Smooth muscle cell (in vitro differentiated cells): ENCODE measurements around the gene ACTL10. TPM values are rescaled to one million over a fixed set of nuclear protein-coding genes. Genes with fewer than 3 reads are reported as not detected.

Source experiments
- DNase-seq: peaks from one replicate; lab custom pipeline; 2025; ENCODE audit not compliant: unreplicated experiment; lab: John Stamatoyannopoulos, UW
- H2AFZ ChIP-seq: fragments of 200-600 bp; sonication (generic); 2 replicates; pipeline ENCODE4 v1.6.0; 2016; ENCODE audit warnings: antibody characterized with exemption, low read depth, mild to moderate bottlenecking
- H3F3A ChIP-seq: fragments of 200-600 bp; sonication (generic); 2 replicates; pipeline ENCODE4 v1.6.0; 2017; ENCODE audit warnings: antibody characterized with exemption, low read depth
- H3K27ac ChIP-seq: fragments of 200-600 bp; sonication (generic); 2 replicates; pipeline ENCODE4 v1.5.1; 2016; ENCODE audit warnings: low read depth, mild to moderate bottlenecking
- H3K27me3 ChIP-seq: fragments of 200-600 bp; sonication (generic); 2 replicates; pipeline ENCODE4 v1.6.1; 2016; ENCODE audit warnings: low read depth, mild to moderate bottlenecking
- H3K36me3 ChIP-seq: fragments of 200-600 bp; sonication (generic); 2 replicates; pipeline ENCODE4 v1.5.1; 2016; ENCODE audit warnings: low read depth
- H3K4me1 ChIP-seq: fragments of 200-600 bp; sonication (generic); 2 replicates; pipeline ENCODE4 v1.5.1; 2016; ENCODE audit warnings: low read depth
- H3K4me2 ChIP-seq: fragments of 200-600 bp; sonication (generic); 2 replicates; pipeline ENCODE4 v1.6.0; 2016; ENCODE audit warnings: mild to moderate bottlenecking
- H3K4me3 ChIP-seq: fragments of 200-600 bp; sonication (generic); 2 replicates; pipeline ENCODE4 v1.5.1; 2016; ENCODE audit warnings: mild to moderate bottlenecking
- H3K79me2 ChIP-seq: fragments of 200-600 bp; sonication (generic); 2 replicates; pipeline ENCODE4 v1.6.0; 2016; ENCODE audit warnings: low read depth, mild to moderate bottlenecking
- H3K9ac ChIP-seq: fragments of 200-600 bp; sonication (generic); 2 replicates; pipeline ENCODE4 v1.6.0; 2016; ENCODE audit warnings: low read depth
- H3K9me3 ChIP-seq: fragments of 200-600 bp; sonication (generic); replicated peaks from 2 replicates; pipeline ENCODE4 v1.5.1; 2016; ENCODE audit warnings: low read depth
- H4K20me1 ChIP-seq: fragments of 200-600 bp; sonication (generic); 2 replicates; pipeline ENCODE4 v1.6.0; 2016; ENCODE audit warnings: low read depth
- CTCF ChIP-seq: fragments of 200-600 bp; sonication (generic); IDR thresholded peaks from 2 replicates; pipeline ENCODE4 v1.5.1; 2017; ENCODE audit warnings: borderline replicate concordance, mild to moderate bottlenecking, antibody characterized with exemption; ENCODE audit not compliant: insufficient read depth, poor library complexity, severe bottlenecking
- WGBS: methylation state at CpG from one replicate; pipeline ENCODE4 v1.1.7; 2016; ENCODE audit warnings: low lambda C conversion rate; 5-methylcytosine and 5-hydroxymethylcytosine counted together
- polyA plus RNA-seq: library from polyadenylated mRNA; unstranded; fragments of >200 nt; fragmentation: Nextera tagmentation; extraction: Ambion mirVana; gene quantifications from 2 replicates; pipeline ENCODE4 v1.2.1, GENCODE V29; 2016
- total RNA-seq: library from RNA; depleted of rRNA; stranded (reverse); fragments of >200 nt; gene quantifications from 2 replicates; pipeline ENCODE4 v1.2.3, GENCODE V29; 2014

ACTL10 gene
- total and polyA plus RNA-seq, 2 experiments from 2014 or later = 0.04 to 0.49 TPM

GRCh38 chr20:33660035-33660684 is 6.6 kb upstream of the ACTL10 start:
- 97% methylated on average over 21 of the region's 21 CpGs for WGBS
- no peak for DNase-seq
- H3F3A ChIP-seq = peaks cover 12% of the 10 kb centered on the region
- H3K4me1 ChIP-seq = peaks cover 6% of the 10 kb centered on the region
- peaks cover 5% of the 10 kb centered on the region for H3K79me2 ChIP-seq
- no peak overlapping the region for H3K4me3 ChIP-seq
- H3K9ac ChIP-seq = no peak overlapping the region
- no peak overlapping the region for H3K27ac ChIP-seq
- H3K4me2 ChIP-seq = no peak overlapping the region
- H3K27me3 ChIP-seq = no peaks in the 10 kb centered on the region
- H3K36me3 ChIP-seq = peaks cover 6% of the 10 kb centered on the region
- no peak overlapping the region for H2AFZ ChIP-seq
- no peaks in the 10 kb centered on the region for H3K9me3 ChIP-seq
- no peak for TF ChIP-seq CTCF
- H4K20me1 ChIP-seq = no peaks in the 10 kb centered on the region

GRCh38 chr20:33660685-33661058 is 6.1 kb upstream of the ACTL10 start:
- no peak for DNase-seq
- Histone ChIP-seq H2AFZ (no peak overlapping the region), H3K4me1 (peaks cover 6% of the 10 kb centered on the region), H4K20me1 (no peaks in the 10 kb centered on the region), H3K27me3 (no peaks in the 10 kb centered on the region), H3K4me2 (no peak overlapping the region), H3K27ac (no peak overlapping the region), H3K9me3 (no peaks in the 10 kb centered on the region), H3K9ac (no peak overlapping the region), H3K79me2 (peaks cover 5% of the 10 kb centered on the region), H3F3A (peaks cover 8% of the 10 kb centered on the region), H3K36me3 (peaks cover 6% of the 10 kb centered on the region), H3K4me3 (no peak overlapping the region)
- TF ChIP-seq CTCF = no peak
- WGBS = 93% methylated on average over 7 of the region's 7 CpGs

GRCh38 chr20:33662172-33662571 is 4.6 kb upstream of the ACTL10 start, which contains the start of gene C20orf144:
Gene C20orf144, plus strand, starts transcription at chr20:33662327. Its CDS starts 19 bp downstream, at chr20:33662346.
- WGBS = 95% methylated on average over 10 of the region's 10 CpGs
- TF ChIP-seq CTCF = no peak

More at GRCh38 chr20:33662172-33662571, 4.6 kb upstream of the ACTL10 start, which contains the start of gene C20orf144:
- Histone ChIP-seq H3K9me3 (no peaks in the 10 kb centered on the region), H3K4me1 (peaks cover 6% of the 10 kb centered on the region), H2AFZ (peak within 1 kb of the TSS; percentile 56), H3K4me3 (peak within 1 kb of the TSS; percentile 75), H3K27me3 (no peaks in the 10 kb centered on the region), H3K9ac (peak within 1 kb of the TSS; percentile 66), H3K4me2 (peak within 1 kb of the TSS; percentile 96), H3F3A (peaks cover 12% of the 10 kb centered on the region), H3K27ac (peak within 1 kb of the TSS; percentile 63), H3K36me3 (peaks cover 6% of the 10 kb centered on the region), H4K20me1 (no peaks in the 10 kb centered on the region), H3K79me2 (peaks cover 5% of the 10 kb centered on the region)
- DNase-seq = no peak
